NCI-H748 treated with DMSO at 0.1 percent for 48 hours (cell line): Measurements from ENCODE around the gene ANO4.
"Not testable (repeated sequence)": the region's sequence is repeated elsewhere in the genome, so short reads cannot be mapped to it uniquely, and the experiment has no call there.

Source experiments
- DNase-seq: peaks from one replicate; lab custom pipeline; 2025; lab: John Stamatoyannopoulos, UW

ANO4 gene

GRCh38 chr12:100953217-100953616 is 158.6 kb downstream of the ANO4 start:
- DNase-seq: no peak

- DNase-seq: no peak
These were observed 159.1 kb downstream of the ANO4 start for GRCh38 chr12:100953677-100954076.

GRCh38 chr12:100954118-100954517 is 159.5 kb downstream of the ANO4 start:
- DNase-seq: no peak

GRCh38 chr12:100955139-100955538 is 160.6 kb downstream of the ANO4 start:
- no peak for DNase-seq

- DNase-seq: no peak
These were observed 161.8 kb downstream of the ANO4 start for GRCh38 chr12:100956311-100956852.

- DNase-seq: no peak
These were observed 164.9 kb downstream of the ANO4 start for GRCh38 chr12:100959481-100959880.

GRCh38 chr12:100962086-100962712 is 167.6 kb downstream of the ANO4 start:
- DNase-seq: no peak

- no peak for DNase-seq
These were observed 168.8 kb downstream of the ANO4 start for GRCh38 chr12:100963381-100963780.

- no peak for DNase-seq
These were observed 169.5 kb downstream of the ANO4 start for GRCh38 chr12:100964028-100964427.

- no peak for DNase-seq
These were observed 172.6 kb downstream of the ANO4 start for GRCh38 chr12:100967189-100967588.

- no peak for DNase-seq
These were observed 176.3 kb downstream of the ANO4 start for GRCh38 chr12:100970894-100971293.

GRCh38 chr12:100972121-100972520 is 177.5 kb downstream of the ANO4 start:
- DNase-seq: no peak

GRCh38 chr12:100974341-100974740 is 179.8 kb downstream of the ANO4 start:
- no peak for DNase-seq

- DNase-seq: no peak
These were observed 180.2 kb downstream of the ANO4 start for GRCh38 chr12:100974747-100975146.

- DNase-seq: no peak
These were observed 182.2 kb downstream of the ANO4 start for GRCh38 chr12:100976735-100977134.

GRCh38 chr12:100980856-100981255 is 186.3 kb downstream of the ANO4 start:
- DNase-seq: no peak

- no peak for DNase-seq
These were observed 188.1 kb downstream of the ANO4 start for GRCh38 chr12:100982511-100983183.

GRCh38 chr12:100984796-100985195 is 190.2 kb downstream of the ANO4 start:
- no peak for DNase-seq

GRCh38 chr12:100986595-100987547 is 192.3 kb downstream of the ANO4 start:
- no peak for DNase-seq

- no peak for DNase-seq
These were observed 193.3 kb downstream of the ANO4 start for GRCh38 chr12:100987552-100988521.

GRCh38 chr12:100989509-100989908 is 194.9 kb downstream of the ANO4 start:
- DNase-seq: not testable (repeated sequence)
